GM23338 (cell line): Measurements from ENCODE around the gene FLNC. TPM values are rescaled to one million over a fixed set of nuclear protein-coding genes. Genes with fewer than 3 reads are reported as not detected.

Experiments
- ATAC-seq: fragments of 200-7000 bp; cut with Tn5 transposase; 3 replicates; pipeline ENCODE4 v1.9.1; 2020
- DNase-seq: peaks from one replicate; pipeline ENCODE4 v3.0.0-alpha.2; 2015; ENCODE audit warnings: low spot score
- H2AFZ ChIP-seq: fragments of 200-600 bp; sonication (generic); 2 replicates; pipeline ENCODE4 v1.8.0; 2016; ENCODE audit warnings: antibody characterized with exemption, mild to moderate bottlenecking, moderate library complexity
- H3F3A ChIP-seq: fragments of 200-600 bp; sonication (generic); replicated peaks from 2 replicates; pipeline ENCODE4 v1.8.0; 2017; ENCODE audit warnings: antibody characterized with exemption, mixed run types, low read depth
- H3K27ac ChIP-seq: fragments of 200-600 bp; sonication (generic); 2 replicates; pipeline ENCODE4 v1.6.1; 2016; ENCODE audit warnings: low read depth
- H3K27me3 ChIP-seq: fragments of 200-600 bp; sonication (generic); 2 replicates; pipeline ENCODE4 v1.8.0; 2016; ENCODE audit warnings: mild to moderate bottlenecking, mixed run types, moderate library complexity; ENCODE audit not compliant: insufficient read depth
- H3K36me3 ChIP-seq: fragments of 200-600 bp; sonication (generic); 2 replicates; pipeline ENCODE4 v1.8.0; 2016; ENCODE audit warnings: mild to moderate bottlenecking; ENCODE audit not compliant: insufficient read depth
- H3K4me1 ChIP-seq: fragments of 200-600 bp; sonication (generic); 2 replicates; pipeline ENCODE4 v1.8.0; 2016; ENCODE audit warnings: mild to moderate bottlenecking, moderate library complexity; ENCODE audit not compliant: insufficient read depth
- H3K4me2 ChIP-seq: fragments of 200-600 bp; sonication (generic); 2 replicates; pipeline ENCODE4 v1.7.1; 2017; ENCODE audit warnings: mixed run types
- H3K4me3 ChIP-seq: fragments of 200-600 bp; sonication (generic); 2 replicates; pipeline ENCODE4 v1.6.1; 2016; ENCODE audit warnings: mixed run types
- H3K79me2 ChIP-seq: fragments of 200-600 bp; sonication (generic); replicated peaks from 2 replicates; pipeline ENCODE4 v1.8.0; 2017; ENCODE audit warnings: mild to moderate bottlenecking; ENCODE audit not compliant: insufficient read depth
- H3K9me2 ChIP-seq: fragments of 200-600 bp; sonication (generic); 2 replicates; pipeline ENCODE4 v1.8.0; 2017; ENCODE audit not compliant: insufficient read depth
- H4K20me1 ChIP-seq: fragments of 200-600 bp; sonication (generic); replicated peaks from 2 replicates; pipeline ENCODE4 v1.8.0; 2017; ENCODE audit warnings: mild to moderate bottlenecking; ENCODE audit not compliant: insufficient read depth
- H3K27ac Mint-ChIP-seq: 2 replicates; pipeline ENCODE4 v1.8.0; 2020; ENCODE audit warnings: inconsistent platforms, mild to moderate bottlenecking, moderate library complexity, mixed read lengths
- H3K27me3 Mint-ChIP-seq: 3 replicates; pipeline ENCODE4 v1.8.0; 2022; ENCODE audit warnings: low read depth, mild to moderate bottlenecking, moderate library complexity, mixed read lengths, inconsistent platforms; ENCODE audit not compliant: insufficient read depth, poor library complexity
- H3K36me3 Mint-ChIP-seq: 3 replicates; pipeline ENCODE4 v1.8.0; 2021; ENCODE audit warnings: low read depth, mild to moderate bottlenecking, inconsistent platforms, moderate library complexity, mixed read lengths
- H3K4me1 Mint-ChIP-seq: 3 replicates; pipeline ENCODE4 v1.8.0; 2020; ENCODE audit warnings: mild to moderate bottlenecking, inconsistent platforms, mixed read lengths
- H3K4me3 Mint-ChIP-seq: 3 replicates; pipeline ENCODE4 v1.8.0; 2021; ENCODE audit warnings: moderate library complexity, mild to moderate bottlenecking, inconsistent platforms, mixed read lengths
- H3K9me3 Mint-ChIP-seq: 3 replicates; pipeline ENCODE4 v1.8.0; 2020; ENCODE audit warnings: moderate library complexity, mild to moderate bottlenecking, inconsistent platforms, mixed read lengths
- EZH2phosphoT487 ChIP-seq: fragments of 200-600 bp; sonication (generic); IDR thresholded peaks from one replicate; pipeline ENCODE4 v1.8.1; 2018; ENCODE audit warnings: antibody characterized with exemption; ENCODE audit not compliant: unreplicated experiment
- NANOG ChIP-seq: IDR thresholded peaks from 2 replicates; pipeline ENCODE4 v1.6.1; 2016; ENCODE audit warnings: antibody characterized with exemption, borderline replicate concordance
- STAT1 ChIP-seq: IDR thresholded peaks from one replicate; pipeline ENCODE4 v1.6.1; 2016; ENCODE audit warnings: antibody characterized with exemption; ENCODE audit not compliant: unreplicated experiment
- ZNF114 ChIP-seq: fragments of 250-450 bp; sonication (Bioruptor Pico); IDR thresholded peaks from 2 replicates; pipeline ENCODE4 v1.5.0; 2020; ENCODE audit warnings: mild to moderate bottlenecking, moderate library complexity
- ZNF331 ChIP-seq: fragments of 250-450 bp; sonication (Bioruptor Pico); IDR thresholded peaks from 2 replicates; pipeline ENCODE4 v1.5.0; 2020; ENCODE audit warnings: low read depth, mild to moderate bottlenecking, moderate library complexity
- ZNF462 ChIP-seq: fragments of 250-450 bp; sonication (Bioruptor Pico); IDR thresholded peaks from 2 replicates; pipeline ENCODE4 v1.5.0; 2020; ENCODE audit warnings: mild to moderate bottlenecking, moderate library complexity
- polyA plus RNA-seq: library from polyadenylated mRNA; unstranded; fragments of >200 nt; fragmentation: Nextera tagmentation; extraction: Ambion mirVana; gene quantifications from 2 replicates; pipeline ENCODE4 v1.2.1, GENCODE V29; 2016
- total RNA-seq: library from RNA; depleted of rRNA; stranded (reverse); fragments of >200 nt; shearing (Covaris generic); gene quantifications from 2 replicates; pipeline ENCODE4 v1.2.3, GENCODE V29; 2014
- TF ChIP-seq, protein P1 (sequence below): IDR thresholded peaks from one replicate; pipeline ENCODE4 v1.6.1; 2018; ENCODE audit warnings: antibody characterized with exemption; ENCODE audit not compliant: unreplicated experiment

The FLNC gene
- total and polyA plus RNA-seq, 2 experiments from 2014 or later: 0.65 to 11.8 TPM

DNA sequence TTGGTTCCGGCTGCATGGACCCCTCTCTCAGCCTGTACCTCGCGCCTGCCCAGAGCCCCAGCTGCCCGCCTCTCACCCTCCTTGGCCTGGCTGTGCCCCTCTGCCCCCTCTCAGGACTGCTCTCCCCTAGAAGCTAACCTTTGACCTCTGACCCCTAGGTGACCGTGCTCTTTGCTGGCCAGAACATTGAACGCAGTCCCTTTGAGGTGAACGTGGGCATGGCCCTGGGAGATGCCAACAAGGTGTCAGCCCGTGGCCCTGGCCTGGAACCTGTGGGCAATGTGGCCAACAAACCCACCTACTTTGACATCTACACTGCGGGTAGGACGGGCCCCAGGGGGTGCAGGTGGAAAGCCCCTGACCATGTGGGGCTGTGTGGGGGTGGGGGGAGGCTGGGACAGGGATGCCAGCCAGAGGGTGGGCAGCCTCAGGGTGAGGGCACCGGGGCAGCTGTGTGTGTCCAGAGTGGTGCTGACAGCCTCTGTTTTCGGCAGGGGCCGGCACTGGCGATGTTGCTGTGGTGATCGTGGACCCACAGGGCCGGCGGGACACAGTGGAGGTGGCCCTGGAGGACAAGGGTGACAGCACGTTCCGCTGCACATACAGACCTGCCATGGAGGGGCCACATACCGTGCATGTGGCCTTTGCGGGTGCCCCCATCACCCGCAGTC is 8.0 kb downstream of the FLNC start:
- no peak for DNase-seq
- peaks cover 11% of the 10 kb centered on the region for H3K4me1 ChIP-seq
- Mint-ChIP-seq H3K27me3 (peaks cover 19% of the 10 kb centered on the region), H3K27ac (no peak overlapping the region), H3K9me3 (no peaks in the 10 kb centered on the region; the same call in 2 of the 3 replicates), H3K36me3 (no peaks in the 10 kb centered on the region), H3K4me3 (no peak overlapping the region), H3K4me1 (peaks cover 20% of the 10 kb centered on the region)
- H3K9me2 ChIP-seq: no peaks in the 10 kb centered on the region
- H3K4me2 ChIP-seq: no peak overlapping the region
- no peaks in the 10 kb centered on the region for H3K36me3 ChIP-seq
- H3K27ac ChIP-seq: no peak overlapping the region
- H3K27me3 ChIP-seq: no peaks in the 10 kb centered on the region
- H3K4me3 ChIP-seq: no peak overlapping the region
- H3F3A ChIP-seq: no peaks in the 10 kb centered on the region; the same call in 1 of the 2 replicates
- no peak overlapping the region for H2AFZ ChIP-seq
- no peak for ATAC-seq
- no peaks in the 10 kb centered on the region for H4K20me1 ChIP-seq
- H3K79me2 ChIP-seq: no peaks in the 10 kb centered on the region
- no peak for TF ChIP-seq STAT1
- no peak for TF ChIP-seq ZNF114 (CRISPR knock-in tag)
- no peak for TF ChIP-seq ZNF462 (CRISPR knock-in tag)
- no peak for TF ChIP-seq EZH2phosphoT487
- TF ChIP-seq ZNF331 (CRISPR knock-in tag): no peak
- TF ChIP-seq NANOG: no peak
- TF ChIP-seq, protein P1, sequence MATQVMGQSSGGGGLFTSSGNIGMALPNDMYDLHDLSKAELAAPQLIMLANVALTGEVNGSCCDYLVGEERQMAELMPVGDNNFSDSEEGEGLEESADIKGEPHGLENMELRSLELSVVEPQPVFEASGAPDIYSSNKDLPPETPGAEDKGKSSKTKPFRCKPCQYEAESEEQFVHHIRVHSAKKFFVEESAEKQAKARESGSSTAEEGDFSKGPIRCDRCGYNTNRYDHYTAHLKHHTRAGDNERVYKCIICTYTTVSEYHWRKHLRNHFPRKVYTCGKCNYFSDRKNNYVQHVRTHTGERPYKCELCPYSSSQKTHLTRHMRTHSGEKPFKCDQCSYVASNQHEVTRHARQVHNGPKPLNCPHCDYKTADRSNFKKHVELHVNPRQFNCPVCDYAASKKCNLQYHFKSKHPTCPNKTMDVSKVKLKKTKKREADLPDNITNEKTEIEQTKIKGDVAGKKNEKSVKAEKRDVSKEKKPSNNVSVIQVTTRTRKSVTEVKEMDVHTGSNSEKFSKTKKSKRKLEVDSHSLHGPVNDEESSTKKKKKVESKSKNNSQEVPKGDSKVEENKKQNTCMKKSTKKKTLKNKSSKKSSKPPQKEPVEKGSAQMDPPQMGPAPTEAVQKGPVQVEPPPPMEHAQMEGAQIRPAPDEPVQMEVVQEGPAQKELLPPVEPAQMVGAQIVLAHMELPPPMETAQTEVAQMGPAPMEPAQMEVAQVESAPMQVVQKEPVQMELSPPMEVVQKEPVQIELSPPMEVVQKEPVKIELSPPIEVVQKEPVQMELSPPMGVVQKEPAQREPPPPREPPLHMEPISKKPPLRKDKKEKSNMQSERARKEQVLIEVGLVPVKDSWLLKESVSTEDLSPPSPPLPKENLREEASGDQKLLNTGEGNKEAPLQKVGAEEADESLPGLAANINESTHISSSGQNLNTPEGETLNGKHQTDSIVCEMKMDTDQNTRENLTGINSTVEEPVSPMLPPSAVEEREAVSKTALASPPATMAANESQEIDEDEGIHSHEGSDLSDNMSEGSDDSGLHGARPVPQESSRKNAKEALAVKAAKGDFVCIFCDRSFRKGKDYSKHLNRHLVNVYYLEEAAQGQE: no peak
